SK-N-DZ (cell line): ENCODE results near the gene CCK.

ENCODE experiments used
- DNase-seq: peaks from one replicate; pipeline ENCODE4 v3.0.0-alpha.2; 2015; ENCODE audit warnings: low spot score
- small RNA-seq, 2 experiments: library from RNA; depleted of rRNA; stranded (forward); fragments of <200 nt; gene quantifications; one replicate each; pipeline ENCODE3, GENCODE V24; 2014

Gene CCK

DNA sequence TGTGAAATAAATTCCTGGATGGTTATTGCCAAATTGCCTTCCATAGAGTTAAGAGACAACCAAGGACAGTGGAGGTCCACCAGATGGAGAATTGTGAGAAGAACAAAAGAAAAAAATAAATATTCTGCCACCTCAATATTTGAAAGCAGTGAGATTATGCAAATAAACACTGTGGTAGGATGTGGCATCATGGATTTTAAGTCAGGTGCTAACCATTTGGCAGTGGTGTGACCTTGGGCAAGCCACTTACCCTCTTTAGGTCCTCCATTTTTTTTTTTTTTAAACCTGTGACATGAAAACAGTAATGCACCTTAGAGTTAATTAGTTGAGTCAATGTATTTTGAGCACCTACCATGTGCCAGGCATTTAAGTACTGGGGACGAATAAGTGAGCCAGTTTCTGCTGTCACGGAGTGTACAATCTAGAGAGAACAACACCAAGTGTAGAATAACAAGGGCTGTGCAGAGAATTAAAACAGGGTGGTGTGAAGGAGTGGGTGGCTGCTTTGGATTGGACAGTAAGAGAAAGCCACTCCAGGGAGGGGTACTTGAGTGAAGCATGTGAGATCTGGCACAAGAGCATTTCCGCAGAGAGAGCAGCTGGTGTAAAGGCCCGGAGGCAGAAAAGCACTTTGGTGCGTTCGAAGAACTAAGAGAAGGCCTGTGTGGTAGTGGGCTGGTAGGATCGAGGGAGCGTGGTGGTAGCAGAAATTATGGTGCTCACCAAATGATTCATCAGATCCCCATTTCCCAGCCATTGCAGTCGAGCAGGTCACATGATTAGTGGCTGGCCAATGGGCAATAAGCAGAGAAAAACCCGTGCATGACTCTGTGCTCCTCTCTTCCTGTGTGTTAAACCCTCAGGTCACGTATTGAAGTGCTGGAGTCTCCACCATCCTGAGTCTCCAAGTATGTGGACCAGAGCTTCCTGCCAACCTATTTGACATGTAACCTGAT, 39.2 kb downstream of the CCK start:
- DNase-seq = no peak

DNA sequence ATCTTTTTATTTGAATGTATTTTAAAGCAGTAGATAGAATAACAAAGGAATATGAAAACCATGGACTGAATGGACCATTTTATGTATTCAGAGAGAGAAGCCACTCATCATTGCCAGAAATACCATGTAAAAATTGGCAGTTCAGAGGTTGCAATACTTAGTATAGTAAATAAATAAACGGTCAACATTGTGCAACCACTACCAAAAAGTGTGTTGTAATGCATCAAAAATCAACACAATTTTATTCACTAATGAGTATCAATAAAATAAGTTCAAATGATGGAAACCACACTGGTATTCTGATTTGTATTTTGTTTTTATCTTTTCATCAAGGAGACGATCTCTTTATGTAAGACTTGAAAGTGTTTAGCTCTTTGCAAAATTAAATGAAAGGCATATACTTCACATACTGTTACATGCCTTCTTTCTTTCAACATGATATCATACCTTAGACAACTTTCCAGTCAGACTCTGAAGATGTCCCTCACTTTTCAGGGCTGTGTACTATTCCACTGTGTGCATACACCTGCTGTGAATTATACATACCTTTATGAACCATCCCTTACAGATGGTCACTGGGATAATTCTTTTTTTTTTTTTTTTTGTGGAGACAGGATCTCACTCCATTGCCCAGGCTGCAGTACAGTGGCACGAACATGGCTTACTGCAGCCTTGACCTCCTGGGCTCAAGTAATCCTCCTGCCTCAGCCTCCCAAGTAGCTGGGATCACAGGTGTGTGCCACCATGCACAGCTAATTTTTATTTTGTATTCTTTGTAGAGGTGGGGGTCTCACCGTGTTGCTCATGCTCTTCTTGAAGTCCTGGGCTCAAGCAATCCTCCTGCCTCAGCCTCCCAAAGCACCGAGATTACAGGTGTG, 40.3 kb downstream of the CCK start:
- DNase-seq = no peak

DNA sequence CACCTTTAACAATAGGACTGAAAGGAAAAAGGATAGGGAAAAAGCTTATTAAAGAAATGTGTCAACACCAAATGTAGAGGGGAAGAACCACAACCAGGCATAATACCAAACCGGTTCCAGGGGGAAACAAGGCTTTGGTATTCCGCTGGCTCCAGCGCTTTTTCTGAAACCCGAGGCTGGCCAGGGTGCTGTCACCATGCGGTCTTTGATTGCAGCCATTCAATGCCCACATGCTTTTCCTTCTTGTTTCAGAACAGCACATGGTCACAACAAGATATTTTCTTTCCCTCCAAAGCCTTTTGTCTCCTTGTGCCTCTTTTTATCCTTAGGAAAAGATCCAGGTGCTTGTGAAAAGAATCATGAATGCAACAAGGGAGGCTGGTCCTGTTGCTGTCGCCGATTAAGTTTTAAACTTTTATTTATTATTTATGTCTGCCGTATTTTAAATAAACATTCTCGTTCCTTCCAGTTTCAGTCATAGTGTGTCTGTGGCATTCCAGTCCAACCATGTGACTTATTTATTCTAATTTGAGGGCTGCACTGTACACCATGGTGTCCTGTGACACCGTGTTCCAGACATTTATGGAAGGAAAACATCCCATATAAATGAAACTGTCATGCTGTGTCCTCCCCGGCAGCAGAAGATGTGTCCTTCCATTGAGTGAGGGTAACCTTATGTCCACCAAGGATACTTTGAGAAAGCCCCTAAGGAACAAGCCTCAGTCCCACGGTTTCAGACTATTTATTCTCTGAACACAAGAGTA, 41.1 kb downstream of the CCK start:
- DNase-seq = no peak

DNA sequence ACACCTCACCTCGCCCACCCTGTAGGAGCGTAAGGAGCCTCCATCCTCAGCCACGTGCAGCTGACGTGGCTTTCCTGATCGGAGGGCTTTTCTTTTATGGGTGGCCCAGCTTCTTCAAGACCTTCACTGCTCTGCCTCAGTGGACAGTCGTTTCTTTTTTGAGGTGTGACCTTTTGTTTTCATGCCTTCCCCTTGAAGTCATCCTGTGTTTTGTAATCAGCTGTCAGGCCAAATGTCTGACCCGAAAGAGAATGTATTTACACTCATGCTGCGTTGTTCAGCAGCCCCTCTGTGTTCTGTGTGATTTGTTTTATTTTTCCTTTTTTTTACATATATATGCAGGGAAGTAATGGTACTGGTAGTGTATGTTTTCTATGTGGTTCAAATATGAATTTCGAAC, 41.8 kb downstream of the CCK start:
- DNase-seq = no peak

DNA sequence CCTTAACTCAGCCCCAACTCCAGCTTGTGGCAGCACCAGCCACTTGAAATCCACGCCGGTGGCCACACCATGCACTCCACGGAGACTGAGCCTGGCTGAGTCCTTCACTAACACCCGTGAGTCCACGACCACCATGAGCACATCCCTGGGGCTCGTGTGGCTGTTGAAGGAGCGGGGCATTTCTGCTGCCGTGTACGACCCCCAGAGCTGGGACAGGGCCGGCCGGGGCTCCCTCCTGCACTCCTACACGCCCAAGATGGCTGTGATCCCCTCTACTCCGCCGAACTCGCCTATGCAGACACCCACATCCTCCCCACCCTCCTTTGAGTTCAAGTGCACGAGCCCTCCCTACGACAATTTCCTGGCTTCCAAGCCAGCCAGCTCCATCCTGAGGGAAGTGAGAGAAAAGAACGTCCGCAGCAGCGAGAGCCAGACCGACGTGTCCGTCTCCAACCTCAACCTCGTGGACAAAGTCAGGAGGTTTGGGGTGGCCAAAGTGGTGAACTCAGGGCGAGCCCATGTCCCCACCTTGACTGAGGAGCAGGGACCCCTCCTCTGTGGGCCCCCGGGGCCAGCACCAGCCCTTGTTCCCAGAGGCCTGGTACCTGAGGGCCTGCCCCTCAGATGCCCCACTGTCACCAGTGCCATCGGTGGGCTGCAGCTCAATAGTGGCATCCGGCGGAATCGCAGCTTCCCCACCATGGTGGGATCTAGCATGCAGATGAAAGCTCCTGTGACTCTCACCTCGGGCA, 42.9 kb downstream of the CCK start:
- DNase-seq = no peak

DNA sequence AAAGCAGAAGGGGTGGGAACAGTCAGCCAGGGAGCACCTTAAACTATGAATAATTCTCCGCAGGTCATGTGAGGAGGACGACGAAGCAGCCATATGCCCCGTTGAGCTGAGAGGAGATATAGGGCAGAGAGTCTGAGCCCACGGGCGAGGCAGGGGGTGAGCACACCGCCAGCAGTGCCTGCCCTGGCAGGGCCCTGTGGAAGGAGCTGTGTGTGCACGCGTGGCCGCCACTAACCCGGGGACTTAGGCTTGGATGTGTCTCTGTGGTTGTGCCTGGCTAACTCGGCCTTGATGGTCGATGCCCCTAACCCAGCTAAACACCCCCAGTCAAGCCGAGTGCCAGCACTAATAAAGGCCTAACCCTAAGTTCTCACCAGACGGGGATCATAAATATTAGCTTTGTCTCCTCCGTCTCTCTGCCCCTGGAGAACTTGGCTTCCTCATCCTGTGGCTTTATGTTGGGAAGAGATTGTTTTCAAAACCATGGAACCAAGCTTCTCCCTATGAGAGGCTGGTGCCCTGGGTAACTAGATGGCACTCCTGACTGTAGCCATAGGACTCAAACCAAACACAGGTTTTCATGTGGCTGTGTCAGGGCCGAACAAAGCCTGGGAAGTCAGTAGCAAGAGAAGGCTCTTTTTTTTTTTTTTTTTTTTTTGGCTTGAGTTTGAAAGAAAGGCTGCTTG, 45.4 kb downstream of the CCK start:
- DNase-seq = no peak

DNA sequence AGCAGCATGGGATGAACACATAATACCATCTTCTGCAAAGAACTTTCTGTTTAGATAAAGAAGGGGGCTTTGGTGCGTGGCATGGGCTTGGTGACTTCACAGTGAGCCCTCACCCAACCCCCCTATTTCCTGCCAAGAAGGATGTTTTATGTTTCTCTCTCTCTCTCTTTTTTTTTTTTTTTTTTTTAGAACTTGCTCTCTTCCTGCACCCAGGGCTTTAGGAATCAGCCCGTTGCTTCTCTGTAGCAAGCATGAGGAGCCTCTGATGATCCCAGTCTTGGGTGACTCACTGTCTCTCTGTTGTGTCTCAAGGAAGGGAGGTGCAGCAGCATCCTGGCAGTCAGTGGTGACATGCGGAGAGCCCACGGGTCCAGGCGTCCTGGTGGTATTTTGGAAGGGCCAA, 49.1 kb downstream of the CCK start:
- DNase-seq = no peak

DNA sequence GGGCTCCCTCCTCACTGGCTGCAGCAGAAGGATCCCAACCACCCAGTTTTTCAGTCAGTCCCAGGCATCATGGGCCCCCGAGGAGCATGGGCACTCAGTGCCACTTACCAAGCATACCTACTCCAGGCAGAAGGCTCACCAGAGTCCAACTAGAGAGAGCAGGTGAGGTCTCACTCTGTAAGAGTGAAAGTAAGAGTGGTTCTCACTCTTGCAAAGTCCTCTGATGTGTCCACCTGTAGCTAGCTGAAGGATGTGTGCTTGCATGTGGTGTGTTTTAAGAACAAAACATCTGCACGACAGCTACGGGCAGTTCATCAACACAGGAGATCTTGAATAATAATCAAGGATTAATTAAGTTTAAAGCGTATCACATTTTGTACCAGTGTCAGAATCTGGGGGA, 49.7 kb downstream of the CCK start:
- no peak for DNase-seq

DNA sequence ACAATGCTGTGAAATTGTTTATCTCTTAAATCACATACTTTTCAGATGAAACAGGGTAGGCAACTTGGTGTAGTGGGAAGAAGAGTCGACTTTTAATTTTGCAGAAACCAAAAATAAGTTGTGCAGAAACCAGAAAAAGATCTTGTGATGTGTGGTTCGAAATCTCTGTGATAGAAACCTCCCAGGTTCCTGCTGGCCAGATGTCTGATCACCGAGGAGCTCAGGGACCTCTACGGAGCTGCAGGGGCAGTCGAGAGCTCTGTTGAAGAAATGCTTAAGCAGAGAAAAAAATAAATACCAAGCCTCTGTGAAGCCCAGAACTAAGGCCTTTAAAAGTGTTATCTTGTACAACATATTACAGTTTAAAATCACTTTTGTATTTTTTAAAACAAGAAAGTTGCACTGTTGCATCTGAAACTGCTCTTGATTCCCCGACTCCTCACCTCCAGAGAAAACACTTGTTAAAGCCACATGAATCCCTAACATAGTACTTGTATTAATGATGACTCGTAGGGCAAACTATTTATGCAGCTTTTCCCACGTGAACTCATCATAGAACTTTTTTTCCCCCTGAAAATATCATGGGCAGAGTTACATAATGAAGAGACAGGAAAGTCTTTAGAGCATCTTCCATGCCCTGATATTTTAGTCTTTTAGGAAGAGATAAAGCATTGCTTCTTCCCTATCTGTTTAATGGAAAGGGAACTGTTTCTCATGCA, 51.3 kb downstream of the CCK start:
- no peak for DNase-seq

DNA sequence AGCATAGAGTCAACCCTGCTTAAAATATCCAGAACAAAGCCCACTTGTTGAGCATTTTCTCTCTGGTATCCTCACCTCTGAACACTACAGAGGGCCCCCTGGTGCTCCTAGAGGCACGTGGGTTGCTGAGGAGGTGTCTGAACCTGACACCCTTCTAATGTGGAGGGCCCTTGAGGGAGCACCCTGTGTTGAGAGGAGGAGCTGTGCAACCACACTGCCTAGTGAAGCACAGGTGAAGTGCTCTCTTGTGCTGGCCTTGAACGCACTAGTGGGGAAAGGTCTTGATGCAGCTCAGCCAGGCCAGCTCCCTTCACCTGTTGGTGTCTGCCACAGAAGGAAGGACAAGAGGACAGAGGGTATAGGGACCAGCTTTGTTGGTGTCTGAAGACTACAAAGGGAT, 51.9 kb downstream of the CCK start:
- no peak for DNase-seq

DNA sequence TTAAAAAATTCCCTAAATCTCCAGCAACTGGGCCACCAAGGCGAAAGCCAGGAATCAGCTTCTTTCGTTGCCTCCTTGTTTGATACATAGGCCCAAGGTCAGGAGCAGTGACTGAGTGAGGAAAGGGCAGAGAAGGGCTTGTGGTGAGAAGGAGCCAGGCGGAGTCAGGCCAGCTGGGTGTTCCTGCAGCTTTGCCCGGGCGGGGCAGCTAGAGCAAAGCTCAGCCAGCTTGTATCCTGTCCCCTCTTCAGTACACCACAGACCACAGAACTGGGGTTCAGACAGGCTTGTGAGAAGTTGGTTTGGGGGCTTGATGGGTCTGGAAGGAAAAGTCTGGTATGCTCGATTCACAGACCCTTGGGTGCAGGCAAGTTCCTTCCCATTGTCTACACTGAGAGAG, 52.6 kb downstream of the CCK start:
- no peak for DNase-seq

DNA sequence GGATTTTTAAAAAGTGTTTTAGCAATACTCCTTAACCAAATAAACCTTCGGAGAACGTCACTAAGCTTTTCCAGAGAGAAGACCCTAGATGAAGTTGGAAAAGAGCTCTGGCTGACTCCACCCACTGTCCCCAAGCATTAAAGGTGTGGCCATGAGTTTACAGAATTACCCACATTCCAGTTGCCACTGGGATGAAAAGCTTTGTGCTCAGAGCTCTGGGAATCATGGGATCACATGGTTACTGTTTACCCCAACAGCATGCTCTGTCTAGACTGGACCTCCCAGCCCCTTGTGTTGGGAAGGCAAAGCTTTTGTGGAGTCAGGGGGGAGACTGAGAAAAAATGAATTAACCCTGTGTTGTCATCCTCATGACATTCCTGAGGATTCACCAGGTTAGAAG, 55.3 kb downstream of the CCK start:
- no peak for DNase-seq

DNA sequence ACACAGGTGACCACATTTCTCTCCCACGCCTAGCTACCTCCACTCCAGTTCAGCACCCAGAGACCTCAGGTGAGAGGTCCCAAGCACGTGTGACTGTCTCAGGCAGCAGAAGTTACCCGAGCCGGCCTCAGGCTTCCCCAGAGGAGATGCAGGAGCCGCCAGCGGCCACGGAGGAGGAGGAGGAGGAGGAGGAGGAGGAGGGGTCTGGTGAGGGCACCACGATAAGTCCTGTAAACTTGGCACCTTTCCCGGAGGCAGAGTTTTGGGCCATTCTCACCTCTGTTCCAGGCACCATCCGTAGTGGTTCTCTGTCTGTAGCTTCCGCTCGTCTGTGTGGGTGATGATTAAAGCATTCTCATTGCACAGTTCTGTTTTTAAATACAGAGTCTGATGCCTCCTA, 56.1 kb downstream of the CCK start:
- no peak for DNase-seq

Small RNA genes within 50 kb of the gene (small RNA-seq; reads per million reads assigned to genes)
- gene RNU4-78P = 0.03 to 0.09 reads per million in 2 experiments
